ENCODE measurements around the gene PLCL1.
"Not testable (repeated sequence)": the region's sequence is repeated elsewhere in the genome, so short reads cannot be mapped to it uniquely, and the experiment has no call there.

The PLCL1 gene

DNA sequence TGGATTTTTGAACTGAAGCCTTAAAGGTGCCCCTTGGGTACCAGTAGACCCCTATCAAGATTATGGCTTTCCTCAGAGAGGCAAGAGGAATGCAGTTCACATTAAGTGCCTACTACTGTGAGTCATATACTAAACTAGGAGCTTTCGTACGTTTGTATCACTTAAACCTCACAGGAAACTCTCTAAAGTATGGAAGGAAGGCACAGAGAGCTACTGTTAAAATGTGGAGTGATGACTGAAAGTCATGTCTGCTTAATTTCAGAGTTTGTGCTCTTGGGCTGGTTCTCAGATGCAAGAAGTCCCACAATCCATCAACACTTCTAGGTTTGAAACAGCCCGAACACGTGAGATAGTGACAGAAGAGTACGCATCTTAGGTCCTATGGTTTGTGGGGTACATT, 4.7 kb downstream of the PLCL1 start:
- DNase-seq = no peak

DNA sequence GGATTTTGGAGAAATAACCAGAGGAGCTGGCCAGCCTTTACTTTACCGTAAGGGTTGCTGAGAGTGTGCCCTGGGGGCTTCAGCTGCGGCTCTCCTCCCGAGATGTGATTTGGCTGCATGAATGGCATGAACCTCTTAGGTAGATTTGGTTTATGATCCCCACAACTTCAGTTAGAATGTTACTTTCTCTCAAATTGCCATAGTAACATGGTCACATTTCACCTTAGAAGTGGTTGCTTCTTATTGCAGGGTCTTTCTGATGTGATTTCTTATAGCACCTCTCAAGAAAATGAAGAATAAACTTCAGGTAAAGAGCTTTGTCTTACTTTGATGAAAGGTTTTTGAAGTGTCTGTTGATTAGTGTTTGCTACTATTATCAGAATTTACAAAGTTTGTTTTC, 5.6 kb downstream of the PLCL1 start:
- no peak for DNase-seq

DNA sequence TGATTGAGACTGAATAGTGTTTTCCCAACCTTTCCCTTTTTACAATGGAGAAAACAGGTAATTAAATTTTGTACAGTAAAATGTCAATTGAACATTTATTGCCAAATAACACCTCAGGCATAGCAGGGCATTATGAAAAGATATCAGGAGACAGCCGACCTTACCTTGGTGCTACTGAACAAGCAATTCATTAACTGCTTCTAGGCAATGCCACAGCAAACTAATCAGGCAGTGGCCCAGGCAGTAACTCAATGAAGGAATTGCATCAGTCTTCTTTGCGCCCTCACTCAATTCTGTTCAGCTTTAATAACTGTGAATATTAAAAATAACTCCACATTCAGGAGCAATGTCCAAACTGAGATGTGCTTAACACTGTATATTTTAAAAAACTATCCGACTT, 6.1 kb downstream of the PLCL1 start:
- DNase-seq = no peak

DNA sequence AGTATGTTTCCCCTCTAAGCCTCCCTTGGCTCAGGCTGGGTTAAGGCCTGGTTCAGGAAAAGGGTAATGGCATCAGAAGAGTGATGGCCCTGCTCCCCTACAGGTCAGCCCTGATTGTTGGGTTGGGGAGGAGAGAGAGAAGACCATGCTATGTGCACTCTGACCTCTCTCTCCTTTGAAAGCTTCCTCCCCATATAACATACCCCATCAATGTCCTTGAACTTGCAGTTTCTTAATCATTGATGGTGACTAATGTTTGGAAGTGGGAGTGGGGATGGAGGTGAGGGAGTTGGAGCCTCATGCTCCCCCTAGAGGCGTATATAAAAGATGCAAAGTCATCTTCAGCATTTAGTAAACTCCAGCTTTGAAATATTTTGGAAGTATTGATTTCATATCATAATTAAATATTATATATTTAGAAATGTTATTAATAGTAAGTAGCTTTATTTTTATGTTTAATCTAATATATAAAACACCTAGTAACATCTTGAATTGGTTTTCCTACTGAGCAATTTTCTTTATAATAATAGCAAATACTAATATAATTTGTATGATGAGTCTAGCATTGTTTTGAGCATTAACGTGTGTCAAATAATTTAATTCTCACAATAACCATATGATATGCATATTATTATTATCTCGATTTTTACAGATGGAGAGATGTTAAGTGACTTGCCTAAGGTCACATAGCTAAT, 8.8 kb downstream of the PLCL1 start:
- DNase-seq = no peak

DNA sequence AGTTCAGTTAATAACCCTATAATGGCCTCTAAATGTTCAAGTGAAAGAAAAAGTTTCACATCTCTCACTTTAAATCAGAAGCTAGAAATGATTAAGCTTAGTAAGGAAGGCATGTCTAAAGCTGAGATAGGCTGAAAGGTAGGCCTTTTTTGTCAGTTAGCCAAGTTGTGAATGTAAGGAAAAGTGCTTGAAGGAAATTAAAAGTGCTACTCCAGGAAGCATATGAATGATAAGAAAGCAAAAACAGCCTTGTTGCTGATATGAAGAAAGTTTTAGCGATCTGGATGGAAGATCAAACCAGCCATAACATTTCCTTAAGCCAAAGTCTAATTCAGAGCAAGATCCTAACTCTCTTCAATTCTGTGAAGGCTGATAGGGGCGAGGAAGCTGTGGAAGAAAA, 10.1 kb downstream of the PLCL1 start:
- DNase-seq = no peak

- no peak for DNase-seq
These were observed 17.3 kb downstream of the PLCL1 start for GRCh38 chr2:197821550-197822289.

- DNase-seq = peak in 2 of 56 donors; percentile 6 to 55
These were observed 17.9 kb downstream of the PLCL1 start for GRCh38 chr2:197822333-197822732.

DNA sequence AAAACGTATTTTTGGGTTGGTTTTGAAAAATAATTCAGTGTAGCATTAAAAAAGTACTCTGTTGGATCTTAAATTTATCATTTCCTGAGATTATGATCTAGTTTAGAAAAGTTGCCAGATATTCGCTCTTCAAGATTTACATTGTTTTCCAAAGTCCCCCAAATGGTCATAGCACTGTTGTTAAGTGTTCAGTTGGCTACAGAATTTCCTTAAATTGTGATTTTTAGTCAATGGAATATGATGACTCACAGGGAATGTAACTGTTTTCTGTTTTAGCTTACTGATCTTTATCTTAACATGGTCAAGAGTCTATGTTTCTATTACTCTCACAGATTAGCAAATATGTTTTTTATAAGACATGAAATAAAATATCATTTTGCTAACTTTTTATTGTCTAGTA, 23.2 kb downstream of the PLCL1 start:
- no peak for DNase-seq

GRCh38 chr2:197828464-197829135, 24.2 kb downstream of the PLCL1 start:
- no peak for DNase-seq

DNA sequence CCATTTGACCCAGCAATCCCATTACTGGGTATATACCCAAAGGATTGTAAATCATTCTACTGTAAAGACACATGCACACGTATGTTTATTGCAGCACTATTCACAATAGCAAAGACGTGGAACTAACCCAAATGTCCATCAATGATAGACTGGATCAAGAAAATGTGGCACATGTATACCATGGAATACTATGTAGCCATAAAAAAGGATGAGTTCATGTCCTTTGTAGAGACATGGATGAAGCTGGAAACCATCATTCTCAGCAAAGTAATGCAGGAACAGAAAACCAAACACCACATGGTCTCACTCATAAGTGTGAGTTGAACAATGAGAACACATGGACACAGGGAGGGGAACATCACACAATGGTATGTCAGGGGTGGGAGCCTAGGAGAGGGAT, 30.4 kb downstream of the PLCL1 start:
- DNase-seq = not testable (repeated sequence)

GRCh38 chr2:197835293-197835692, 30.9 kb downstream of the PLCL1 start:
- DNase-seq = no peak

- DNase-seq = no peak
These were observed 33.6 kb downstream of the PLCL1 start for GRCh38 chr2:197838036-197838435.

DNA sequence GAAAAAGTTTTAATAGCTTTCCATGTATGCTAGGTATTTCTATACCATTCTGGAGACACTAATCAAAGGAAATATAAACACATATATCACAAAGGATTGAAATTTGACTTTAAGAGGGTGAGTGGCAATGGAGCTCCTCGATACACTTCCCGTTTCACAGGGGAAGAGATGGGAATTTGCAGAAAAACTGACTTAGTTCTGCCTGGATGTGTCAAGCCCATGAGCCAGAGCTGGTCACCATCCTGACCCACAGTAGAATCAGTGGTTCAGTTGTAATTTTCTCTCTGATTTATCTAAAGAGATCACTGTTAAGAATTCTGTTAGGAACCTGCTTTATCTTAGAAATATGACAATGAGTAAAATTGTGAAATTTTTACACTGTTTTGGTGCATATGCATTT, 34.2 kb downstream of the PLCL1 start:
- no peak for DNase-seq

DNA sequence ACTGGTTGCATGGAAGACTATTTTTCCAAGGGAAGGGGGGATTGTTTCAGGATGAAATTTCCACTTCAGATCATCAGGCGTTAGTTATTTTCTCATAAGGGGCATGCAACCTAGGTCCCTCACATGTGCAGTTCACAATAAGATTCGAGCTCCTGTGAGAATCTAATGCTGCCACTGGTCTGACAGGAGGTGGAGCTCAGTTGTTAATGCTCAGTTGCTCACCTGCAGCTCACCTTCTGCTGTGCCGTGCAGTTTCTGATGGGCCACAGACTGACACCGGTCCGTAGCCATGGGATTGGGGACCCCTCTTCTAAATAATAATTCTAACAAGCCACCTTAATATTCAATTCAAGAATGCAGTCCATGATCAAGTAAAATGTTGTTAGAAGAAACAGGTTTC, 34.9 kb downstream of the PLCL1 start:
- DNase-seq = no peak

DNA sequence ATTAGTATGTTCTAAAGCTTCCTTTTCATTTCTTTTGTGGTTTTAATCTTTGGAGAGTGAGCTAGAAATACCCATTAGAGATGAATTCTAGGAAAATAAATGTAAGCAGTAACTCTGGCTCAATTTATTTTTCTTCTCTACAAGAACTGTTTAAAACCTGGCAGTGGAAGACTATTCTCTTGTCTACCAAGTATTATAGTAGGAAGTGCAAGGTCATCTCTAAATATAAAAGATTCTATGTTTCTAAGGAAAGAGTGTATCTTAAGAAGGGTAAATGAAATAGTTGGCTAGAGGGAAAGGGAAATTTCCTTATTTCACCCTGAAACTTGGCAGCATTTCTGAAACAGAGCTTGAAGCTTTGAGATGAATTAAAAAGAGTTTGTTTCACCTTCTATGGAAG, 35.5 kb downstream of the PLCL1 start:
- DNase-seq = no peak

GRCh38 chr2:197846128-197846527, 41.7 kb downstream of the PLCL1 start:
- DNase-seq = no peak

DNA sequence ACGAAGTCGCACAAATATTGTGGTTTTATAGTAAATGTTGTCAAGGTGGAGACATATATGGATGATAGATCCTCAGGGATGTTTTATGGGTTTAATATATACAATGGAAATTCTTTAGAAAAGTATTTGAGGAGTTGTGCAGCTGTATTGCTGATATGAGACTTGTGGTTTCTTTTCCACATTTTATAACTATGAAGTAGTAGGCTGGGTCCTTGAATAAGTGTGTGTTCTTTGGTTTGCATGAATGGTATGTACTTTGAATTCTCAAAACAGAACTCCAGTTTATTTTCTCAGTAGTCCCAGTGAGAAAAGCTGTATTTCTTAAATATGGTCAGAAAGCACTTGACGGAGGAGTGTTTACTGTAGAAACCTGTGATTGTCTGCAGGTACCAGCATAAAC, 42.4 kb downstream of the PLCL1 start:
- DNase-seq = no peak

DNA sequence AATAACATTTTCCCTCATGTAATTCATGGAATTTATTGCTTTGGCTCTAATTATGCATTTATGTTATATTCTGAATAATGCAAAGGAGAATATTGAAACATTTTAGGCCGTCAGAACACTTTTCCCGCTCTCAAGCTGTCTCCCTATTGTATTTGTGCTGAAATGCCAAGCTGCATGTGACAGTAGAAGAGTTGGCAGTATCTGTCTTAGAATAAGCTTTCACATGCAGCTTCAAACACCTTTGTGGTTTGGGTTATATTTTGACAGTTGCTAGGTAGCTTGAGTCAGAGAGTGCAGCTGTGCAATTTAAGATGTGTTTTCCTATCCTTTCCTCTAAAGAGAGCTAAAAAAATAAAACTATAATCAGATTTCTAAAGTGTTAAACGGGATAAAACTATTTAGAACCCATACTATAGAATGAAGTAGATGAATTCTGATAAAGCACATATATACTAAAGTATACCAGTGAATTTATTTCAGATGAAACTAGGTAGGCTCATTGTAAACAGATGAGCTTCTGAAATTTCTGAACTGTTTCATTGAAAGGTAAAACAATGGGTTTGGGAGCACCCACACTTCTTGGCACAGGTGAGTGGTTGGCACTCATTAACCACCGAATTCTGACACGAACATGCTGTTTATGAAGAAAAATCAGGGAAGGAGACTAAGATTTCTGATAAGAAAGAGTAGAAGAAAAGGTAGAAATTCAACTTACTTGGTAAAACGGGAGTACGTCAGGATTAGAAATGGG, 43.4 kb downstream of the PLCL1 start:
- DNase-seq = peak in 6 of 56 donors; percentile 0 to 38 (median 19)

GRCh38 chr2:197848602-197849001, 44.2 kb downstream of the PLCL1 start:
- no peak for DNase-seq

GRCh38 chr2:197850882-197851450, 46.6 kb downstream of the PLCL1 start:
- no peak for DNase-seq

- DNase-seq = peak in 4 of 56 donors; percentile 39 to 53 (median 45)
These were observed 47.1 kb downstream of the PLCL1 start for GRCh38 chr2:197851451-197851850.
